Stimulated activated CD4-positive, alpha-beta T cell treated with anti-CD3 and anti-CD28 coated beads, Interleukin-2, amount 100 ng/mL, for 24 hours (primary cell): ENCODE measurements around the gene FAM200A.
"Not testable (repeated sequence)": the region's sequence is repeated elsewhere in the genome, so short reads cannot be mapped to it uniquely, and the experiment has no call there.

Source experiments
- DNase-seq, 2 donors: peaks; one replicate each; pipeline ENCODE4 v3.0.0-alpha.2; 2020

Gene FAM200A

DNA sequence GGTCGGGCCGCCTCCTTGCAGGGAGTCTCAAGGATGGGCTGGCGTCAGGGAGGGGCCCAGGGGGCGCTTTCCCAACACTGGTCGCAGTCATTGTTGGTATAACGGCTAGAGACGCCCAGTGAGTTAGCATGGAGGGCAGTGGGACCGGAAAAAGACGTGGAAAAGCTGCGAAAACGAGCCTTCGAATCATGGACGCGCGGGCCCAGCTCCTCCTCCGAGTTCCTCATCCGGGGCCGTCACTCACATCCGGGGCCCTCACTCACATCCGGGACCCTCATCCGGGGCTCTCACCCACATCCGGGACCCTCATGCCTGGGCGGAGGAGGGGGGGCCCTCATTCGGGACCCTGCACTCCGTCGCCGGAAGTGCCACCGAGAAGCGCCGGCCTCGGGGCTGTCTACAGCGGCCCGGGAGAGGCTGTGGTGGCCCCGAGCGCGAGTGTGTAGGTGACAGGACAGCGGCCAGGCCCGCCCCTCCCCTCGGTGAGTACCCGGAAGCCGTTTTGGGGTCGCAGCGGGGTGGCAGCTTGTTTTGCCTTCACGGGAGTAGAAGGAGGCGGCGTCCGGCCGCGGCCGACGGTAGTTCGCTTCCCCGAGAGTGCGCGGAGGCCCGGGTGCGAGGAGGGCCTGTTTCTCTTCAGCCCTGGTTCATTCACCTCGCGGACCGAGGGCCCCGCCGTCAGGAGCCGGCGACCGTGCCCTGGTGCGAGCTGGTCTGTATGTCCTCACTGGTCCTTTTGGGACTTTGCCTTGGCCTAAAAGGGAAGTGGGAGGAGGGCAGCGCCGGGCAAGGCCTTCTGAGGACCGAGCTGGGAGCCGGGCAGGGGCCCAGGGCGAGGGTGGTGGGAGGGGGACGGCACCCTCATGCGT, 6.6 kb upstream of the FAM200A start, which contains the start of gene ZNF655:
Gene ZNF655, plus strand, starts transcription at position 337 of the 869 bp plus-strand sequence. CDS start 1,918 bp downstream, outside the sequence.
- peak; percentile 83 to 89 for DNase-seq

DNA sequence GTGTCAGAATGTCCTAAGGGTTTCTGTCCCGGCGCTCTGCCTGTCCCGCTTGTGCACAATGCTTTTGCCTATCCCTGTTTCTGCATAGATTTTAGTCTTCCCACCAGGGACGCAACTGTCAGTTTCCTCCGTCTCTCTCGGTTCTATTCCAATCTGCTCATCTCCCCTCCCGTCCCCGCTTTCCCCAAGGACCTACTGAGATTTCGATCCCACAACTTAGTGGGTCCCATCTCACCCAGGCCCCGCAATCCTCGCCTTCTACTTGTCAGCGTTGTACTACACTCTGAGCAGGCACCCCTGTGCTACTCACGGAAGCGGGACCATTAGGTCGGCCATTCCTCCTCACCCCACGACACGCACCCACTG, 6.0 kb upstream of the FAM200A start:
- no peak for DNase-seq

DNA sequence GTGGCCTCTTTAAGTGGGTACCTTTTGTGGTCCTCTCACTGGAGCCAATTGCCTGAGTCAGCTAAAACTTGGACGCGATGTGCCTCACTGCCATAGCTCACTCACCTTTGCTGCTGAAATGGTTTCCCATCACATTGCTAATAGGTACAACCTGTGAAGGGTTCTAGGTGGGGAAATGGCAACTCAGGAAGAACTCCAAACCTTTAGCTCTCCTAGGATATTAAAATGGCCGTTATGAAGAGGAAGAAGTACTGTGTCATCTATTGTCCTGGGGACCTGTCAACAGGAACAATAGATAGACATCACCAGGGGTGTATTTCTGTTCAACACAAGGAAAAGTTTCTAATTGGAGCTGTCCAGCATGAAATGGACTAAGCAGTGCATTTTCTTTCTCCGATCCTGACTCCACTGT, 5.3 kb upstream of the FAM200A start:
- no peak for DNase-seq

DNA sequence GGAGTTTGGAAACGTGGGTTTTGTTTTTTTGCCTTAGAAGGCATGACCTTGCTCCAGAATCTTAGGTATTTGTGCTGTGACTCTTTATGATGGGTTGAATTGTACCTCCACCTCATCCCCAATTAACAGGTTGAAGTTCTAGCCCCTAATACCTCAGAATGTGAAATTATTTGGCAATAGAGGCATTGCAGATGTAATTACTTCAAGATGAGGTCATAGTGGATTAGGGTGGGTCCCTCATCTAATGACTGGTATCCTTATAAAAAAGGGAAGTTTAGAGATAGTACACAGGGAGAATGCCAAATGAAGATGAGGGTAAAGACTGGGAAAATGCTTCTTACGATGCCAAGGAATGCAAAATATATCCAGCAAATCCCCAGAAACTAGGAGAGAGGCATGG, 3.0 kb upstream of the FAM200A start:
- no peak for DNase-seq

DNA sequence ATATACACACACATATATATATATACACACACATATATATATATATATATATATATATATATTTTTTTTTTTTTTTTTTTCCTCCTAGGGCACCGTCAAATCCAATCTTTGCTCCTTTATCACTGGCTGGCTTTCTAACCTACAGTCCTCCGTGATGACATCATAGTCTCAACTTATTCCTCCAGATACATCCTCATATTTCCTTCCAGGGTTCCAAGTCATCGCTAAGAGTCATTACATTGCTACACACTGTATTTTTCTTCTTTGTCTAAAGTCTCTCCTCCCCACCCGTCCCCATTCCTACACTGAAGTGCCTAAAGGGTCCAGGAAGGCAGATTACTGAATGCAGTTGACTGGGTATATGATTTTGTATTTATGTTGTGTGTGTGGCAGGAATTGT, 1.1 kb upstream of the FAM200A start:
- DNase-seq = no peak

DNA sequence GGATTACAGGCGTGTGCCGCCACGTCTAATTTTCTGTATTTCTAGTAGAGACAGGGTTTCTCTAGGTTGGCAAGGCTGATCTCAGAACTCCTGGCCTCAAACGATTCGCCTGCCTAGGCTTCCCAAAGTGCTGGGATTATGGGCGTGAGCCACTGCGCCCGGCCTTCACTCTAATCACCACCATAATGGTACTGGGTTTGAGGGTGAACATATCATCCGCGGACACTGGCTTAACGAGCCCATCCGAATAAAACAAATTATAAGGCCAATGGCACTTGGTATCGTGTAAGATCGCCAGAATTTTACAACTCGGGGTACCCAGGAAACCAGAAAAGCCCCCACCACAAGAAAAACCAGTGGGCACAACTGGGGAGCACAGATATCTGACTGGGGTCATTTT, 580 bp downstream of the FAM200A start:
- no peak for DNase-seq

DNA sequence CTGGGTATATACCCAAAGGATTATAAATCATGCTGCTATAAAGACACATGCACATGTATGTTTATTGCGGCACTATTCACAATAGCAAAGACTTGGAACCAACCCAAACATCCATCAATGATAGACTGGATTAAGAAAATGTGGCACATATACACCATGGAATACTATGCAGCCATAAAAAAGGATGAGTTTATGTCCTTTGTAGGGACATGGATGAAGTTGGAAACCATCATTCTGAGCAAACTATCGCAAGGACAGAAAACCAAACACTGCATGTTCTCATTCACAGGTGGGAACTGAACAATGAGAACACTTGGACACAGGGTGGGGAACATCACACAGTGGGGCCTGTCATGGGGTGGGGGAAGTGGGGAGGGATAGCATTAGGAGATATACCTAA, 2.4 kb downstream of the FAM200A start:
- not testable (repeated sequence) for DNase-seq

DNA sequence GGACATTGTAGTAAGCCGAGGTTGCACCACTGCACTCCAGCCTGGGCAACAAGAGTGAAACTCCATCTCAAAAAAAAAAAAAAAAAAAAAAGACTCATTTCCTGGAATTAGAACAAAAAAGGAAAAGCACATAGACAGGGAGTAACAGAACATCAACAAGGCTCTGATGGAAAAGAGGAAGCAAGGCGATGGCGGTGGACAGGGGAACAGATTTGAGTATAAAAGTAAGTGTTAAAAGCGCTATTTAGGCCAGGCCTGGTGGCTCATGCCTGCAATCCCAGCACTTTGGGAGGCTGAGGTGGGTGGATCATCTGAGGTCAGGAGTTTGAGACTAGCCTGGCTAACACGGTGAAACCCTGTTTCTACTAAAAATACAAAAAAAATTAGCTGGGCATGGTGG, 6.6 kb downstream of the FAM200A start:
- DNase-seq = not testable (repeated sequence)

DNA sequence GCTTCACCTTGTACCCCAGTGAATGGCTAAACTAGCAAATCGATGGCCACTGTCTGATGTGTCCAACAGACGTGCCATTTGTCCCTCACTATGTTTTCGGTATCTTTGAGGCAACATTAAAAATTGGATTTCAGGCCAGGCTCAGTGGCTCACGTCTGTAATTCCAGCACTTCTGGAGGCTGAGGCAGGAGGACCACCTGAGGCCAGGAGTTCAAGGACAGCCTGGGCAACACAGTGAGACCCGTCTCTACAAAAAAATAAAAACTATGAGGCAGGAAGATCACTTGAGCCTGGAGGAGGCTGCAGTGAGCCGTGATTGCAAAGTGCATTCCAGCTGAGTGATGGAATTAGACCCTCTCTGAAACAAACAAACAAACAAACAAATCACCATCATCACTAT, 8.0 kb downstream of the FAM200A start:
- no peak for DNase-seq

DNA sequence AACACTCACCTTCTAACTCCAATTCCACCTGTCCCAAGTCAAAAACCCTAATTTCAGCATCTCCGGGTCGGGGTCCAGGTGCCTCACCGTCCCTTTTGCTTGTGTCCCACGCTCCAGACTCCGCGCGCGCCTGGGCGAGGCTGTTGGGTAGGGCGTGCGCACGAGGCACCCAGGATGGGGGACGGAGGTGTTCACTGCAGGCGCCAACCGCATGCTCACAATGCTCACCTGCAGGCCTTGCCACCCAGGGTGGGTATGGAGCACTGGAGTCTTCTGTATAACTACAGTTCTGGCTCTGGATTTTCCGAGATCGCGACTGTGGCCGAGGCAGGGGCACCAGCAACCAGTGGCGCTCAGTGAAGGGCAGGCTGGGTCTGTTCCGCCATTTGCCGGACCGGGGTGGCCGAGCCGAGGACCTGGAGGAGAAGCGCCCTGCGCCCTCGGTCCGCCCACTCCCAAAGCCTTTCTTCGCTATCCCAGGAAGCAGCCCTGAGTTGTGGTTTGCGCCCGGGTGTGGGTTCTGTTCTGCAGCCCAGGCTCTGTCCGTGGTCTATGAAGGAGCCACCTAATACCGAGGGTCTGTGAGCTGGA, 8.7 kb downstream of the FAM200A start:
- DNase-seq = no peak

DNA sequence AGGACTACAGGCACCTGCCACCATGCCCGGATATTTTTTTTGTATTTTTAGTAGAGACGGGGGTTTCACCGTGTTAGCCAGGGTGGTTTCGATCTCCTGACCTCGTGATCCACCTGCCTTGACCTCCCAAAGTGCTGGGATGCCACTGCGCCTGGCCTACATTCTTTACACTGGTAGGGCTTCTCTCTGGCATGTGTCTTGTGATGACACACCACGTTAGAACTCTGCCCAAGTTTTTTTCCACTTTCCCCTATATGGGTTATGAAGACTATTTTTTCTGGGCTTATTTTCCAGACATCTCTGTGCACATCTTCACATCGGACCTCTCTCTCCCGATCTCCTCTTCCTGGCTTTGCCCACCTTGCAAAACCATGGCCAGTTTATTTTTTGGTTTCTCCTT, 10.7 kb downstream of the FAM200A start:
- DNase-seq = no peak

DNA sequence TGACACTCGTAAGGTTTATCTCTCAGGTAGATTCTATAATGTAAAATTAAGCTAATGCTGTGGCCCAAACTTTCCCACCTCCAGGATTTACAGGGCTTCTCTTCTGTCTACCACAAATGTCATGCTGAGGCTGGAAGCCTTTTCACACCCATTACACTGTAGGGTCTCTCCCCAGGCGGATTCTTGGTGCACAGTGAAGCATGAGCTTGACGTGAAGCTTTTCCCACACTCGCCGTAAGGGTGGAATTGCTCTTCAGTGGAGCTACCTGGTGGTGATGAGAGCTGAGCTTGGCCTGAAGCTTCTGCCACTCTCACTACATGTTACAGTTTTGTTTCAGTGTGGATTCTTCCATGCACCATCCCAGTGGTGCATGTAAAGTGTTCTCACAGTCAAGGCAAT, 11.4 kb downstream of the FAM200A start:
- DNase-seq = no peak

DNA sequence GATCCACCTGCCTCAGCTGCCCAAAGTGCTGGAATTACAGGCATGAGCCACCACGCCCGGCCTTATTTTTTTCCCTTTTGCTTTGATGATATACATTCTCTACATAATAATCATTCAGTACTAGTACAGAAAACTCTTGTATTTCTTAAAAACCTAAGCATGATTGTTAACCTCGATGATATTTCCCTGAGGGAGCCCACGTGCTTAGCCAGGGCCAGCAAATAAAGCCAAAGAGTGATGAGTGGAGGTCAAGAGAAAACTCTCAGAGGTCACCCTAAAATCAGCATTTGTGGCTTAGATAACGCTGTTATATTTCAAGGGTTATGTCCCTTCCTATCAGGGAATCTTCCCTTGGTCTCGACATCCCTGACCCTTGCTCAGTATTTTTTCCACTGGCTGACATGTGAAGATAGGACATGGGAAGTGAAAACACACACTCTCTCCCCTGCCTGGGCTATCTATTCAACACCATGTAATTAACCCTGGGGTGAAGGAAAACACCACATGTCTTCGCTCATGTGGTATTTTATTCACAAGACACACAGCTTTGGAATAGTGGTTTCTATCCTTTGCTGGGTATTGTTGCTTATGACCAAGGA, 12.6 kb downstream of the FAM200A start:
- DNase-seq = no peak

DNA sequence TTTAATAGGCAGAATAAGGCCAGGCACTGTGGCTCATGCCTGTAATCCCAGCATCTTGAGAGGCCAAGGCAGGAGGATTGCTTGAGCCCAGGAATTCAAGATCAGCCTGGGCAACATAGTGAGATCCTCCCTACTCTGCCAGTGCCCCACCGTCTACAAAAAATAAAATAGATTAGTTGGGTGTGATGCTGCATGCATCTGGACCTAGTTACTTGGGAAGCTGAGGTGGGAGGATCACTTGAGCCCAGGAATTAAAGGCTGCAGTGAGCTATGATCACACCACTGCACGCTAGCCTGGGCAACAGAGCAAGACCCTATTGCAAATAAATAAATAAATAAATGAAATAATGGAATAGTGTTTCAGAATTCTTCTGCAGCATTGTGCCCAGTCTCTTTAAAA, 16.2 kb downstream of the FAM200A start:
- no peak for DNase-seq

DNA sequence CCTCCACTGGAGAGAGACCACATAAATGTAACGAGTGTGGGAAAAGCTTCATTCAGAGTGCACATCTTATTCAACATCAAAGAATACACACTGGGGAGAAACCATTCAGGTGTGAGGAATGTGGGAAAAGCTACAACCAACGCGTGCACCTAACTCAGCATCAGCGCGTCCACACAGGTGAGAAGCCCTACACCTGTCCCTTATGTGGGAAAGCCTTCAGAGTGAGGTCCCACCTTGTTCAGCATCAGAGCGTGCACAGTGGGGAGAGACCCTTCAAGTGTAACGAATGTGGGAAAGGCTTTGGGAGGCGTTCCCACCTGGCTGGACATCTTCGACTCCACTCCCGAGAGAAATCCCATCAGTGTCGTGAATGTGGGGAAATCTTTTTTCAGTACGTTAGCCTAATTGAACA, 20.6 kb downstream of the FAM200A start:
- no peak for DNase-seq

DNA sequence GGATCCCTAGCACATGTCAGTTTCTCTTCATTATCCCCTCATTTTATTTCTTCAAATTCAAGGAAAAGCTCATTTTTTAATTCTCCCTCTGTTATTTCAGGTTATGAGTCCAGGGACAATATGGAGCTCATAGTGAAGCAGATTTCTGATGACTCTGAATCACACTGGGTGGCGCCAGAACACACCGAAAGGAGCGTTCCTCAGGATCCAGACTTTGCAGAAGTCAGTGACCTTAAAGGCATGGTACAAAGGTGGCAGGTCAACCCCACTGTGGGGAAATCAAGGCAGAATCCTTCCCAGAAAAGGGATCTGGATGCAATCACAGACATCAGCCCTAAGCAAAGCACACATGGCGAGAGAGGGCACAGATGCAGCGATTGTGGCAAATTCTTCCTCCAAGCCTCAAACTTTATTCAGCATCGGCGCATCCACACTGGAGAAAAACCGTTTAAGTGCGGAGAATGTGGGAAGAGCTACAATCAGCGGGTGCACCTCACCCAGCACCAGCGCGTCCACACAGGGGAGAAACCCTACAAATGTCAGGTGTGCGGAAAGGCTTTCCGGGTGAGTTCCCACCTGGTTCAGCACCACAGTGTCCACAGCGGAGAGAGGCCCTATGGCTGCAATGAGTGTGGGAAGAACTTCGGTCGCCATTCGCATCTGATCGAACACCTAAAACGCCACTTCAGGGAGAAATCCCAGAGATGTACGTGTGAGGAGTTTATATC, 26.0 kb downstream of the FAM200A start:
- DNase-seq = peak in 1 of 2 donors; percentile 15

DNA sequence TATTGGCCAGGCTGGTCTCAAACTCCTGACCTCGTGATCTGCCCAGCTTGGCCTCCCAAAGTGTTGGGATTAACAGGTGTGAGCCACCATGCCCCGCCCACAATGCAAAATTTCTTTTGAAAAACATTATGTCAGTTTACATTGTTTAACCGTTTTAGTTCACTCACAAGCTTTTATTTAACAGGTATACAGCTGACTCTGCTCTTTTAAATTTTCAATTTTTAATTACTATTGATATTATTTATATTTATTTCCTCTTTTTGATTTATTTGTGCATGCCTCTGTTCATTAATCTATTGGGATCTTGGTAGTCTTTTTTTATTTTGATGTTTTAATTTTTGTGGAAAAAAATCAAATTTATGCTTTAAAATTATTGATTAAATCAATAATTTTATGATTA, 30.5 kb downstream of the FAM200A start:
- DNase-seq = no peak

DNA sequence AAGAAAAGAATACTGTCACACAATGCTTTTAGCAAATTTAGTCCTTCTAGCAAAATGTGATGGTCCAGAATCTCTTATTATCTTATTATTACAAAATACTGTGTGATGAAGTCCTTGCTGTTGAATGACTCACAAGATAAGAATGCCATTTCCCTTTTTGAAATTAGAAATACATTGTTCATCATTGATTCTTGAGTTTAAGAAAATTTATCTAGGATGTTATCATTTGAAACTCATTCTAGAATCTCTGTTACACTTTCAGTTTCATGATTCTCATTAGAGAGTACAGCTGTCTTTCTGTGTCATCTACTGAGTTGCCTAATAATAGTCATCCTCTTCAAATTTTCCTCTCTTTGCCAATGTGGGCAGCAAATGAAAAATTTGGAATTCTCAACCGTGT, 37.9 kb downstream of the FAM200A start:
- no peak for DNase-seq

DNA sequence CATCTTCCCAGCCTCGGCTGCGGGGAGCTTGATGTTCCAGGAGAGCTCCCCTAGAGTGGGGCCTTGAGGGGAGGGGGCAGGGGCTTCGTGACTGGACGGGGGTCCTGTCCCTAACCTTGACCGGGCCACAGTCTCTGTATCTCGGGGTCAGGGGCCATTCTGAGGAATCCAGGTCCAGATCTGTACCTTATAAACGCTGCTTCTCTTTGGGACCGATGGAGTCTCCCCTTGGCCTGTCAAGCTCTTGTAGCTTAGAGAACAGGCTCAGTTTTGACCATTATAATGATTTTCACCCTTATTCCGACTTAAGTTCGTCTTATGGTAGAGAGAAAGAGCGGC, 46.6 kb downstream of the FAM200A start:
- DNase-seq = no peak

DNA sequence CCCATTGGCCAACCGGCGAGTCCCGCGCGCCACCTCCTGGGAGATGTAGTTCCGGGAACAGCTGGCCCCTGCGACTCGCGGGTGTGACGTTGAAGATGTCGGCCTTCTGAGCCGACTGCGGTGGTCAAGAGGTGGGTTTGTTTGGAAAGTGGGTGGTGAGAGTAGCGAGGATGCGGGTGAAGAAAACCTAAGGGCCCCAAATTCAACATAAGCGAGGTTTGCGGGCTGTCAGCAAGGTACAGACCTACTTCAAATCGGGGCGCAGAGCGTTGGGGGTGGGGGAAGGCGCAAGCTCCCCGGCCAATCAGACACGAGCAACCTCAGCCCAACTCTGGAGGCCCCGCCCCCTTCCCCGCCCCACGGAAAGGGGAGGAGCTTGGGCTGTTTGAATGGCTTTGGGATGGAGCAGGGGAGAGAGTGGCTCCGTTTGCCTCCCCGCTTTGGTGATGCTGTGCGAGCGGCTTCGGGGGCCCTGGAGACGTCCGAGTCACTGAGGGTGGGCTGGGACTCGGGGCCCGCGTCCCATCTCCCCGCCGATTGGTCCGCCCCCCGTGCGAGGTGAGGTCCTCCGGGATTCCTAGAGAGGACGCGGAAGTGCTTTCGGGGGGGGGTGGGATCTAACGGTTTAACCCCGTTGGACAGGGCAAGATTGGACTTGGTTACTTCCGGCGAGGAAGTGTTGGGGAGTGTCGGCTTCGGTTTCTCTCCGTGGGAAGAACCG, 47.2 kb downstream of the FAM200A start, which contains the start of gene ZKSCAN5:
Gene ZKSCAN5, plus strand, starts transcription at position 60 of the 721 bp plus-strand sequence. CDS start 1,383 bp downstream, outside the sequence.
- peak; percentile 97 for DNase-seq

DNA sequence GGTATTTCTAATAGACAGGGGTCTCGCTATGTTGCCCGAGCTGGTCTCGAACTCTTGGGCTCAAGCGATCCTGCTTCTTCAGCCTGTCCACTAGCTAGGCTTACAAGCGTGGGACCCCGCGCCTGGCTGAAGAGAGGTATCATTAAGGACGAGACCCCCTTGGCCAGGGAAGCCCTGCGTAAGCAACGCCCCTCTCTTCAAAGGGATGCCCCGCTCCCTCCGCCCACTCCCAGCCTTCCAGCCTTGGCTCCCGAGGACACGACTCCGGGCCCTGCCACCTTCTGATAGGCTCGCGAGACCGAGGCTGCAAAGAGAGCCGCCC, 47.7 kb downstream of the FAM200A start:
- DNase-seq = no peak

DNA sequence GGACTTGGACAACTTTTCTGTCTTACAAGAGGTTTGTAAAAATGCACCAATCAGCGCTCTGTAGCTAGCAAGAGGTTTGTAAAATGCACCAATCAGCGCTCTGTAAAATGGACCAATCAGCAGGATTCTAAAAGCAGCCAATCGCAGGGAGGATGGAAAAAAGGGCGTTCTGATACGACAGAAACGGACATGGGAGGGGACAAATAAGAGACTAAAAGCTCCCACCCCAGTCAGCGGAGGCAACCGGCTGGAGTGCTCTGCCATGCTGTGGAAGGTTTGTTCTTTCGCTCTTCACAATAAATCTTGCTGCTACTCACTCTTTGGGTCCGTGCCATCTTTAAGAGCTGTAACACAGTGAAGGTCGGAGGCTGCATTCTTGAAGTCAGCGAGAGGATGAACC, 50.7 kb downstream of the FAM200A start:
- DNase-seq = not testable (repeated sequence)

DNA sequence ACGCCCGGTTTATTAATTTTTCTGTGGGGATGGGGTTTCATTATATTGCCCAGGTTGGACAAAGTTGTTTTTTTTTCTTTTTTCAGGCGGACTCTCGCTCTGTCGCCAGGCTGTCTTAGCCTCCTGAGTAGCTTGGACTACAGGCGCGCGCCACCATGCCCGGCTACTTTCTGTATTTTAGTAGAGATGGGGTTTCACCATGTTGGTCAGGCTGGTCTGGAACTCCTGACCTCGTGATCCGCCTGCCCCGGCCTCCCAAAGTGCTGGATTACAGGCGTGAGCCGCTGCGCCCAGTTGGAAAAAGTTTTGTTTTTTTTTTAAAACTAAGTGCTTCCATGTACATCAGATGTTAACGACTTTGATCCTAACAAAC, 51.3 kb downstream of the FAM200A start:
- DNase-seq = no peak
